ENCODE results near the gene NEURL1B.

- TF ChIP-seq CTCF (IDR thresholded peaks at IDR 0.05; ENCODE audit: poor library complexity, severe bottlenecking) (no peak), POLR2AphosphoS5 (IDR thresholded peaks at IDR 0.05) (no peak), REST (IDR thresholded peaks at IDR 0.05; ENCODE audit: borderline replicate concordance) (no peak), EZH2 (IDR thresholded peaks at IDR 0.05; ENCODE audit: borderline replicate concordance, insufficient read depth, low read length, poor library complexity, severe bottlenecking) (no peak), TAF1 (IDR thresholded peaks at IDR 0.05; ENCODE audit: low read depth) (no peak), EP300 (conservative IDR thresholded peaks at IDR 0.05; ENCODE audit: poor library complexity, severe bottlenecking) (no peak)
These were observed 65.7 kb downstream of the NEURL1B start for GRCh38 chr5:172706796-172707195.
